HCT116 (cell line): ENCODE results near the gene MELTF. TPM values are rescaled to one million over a fixed set of nuclear protein-coding genes. Genes with fewer than 3 reads are reported as not detected.

ENCODE experiments used
- ATAC-seq: fragments of 200-7000 bp; cut with Tn5 transposase; 2 replicates; pipeline ENCODE4 v1.9.1; 2020; ENCODE audit warnings: mild to moderate bottlenecking, moderate library complexity
- BruUV-seq: library from RNA; stranded (reverse); fragments of 400-500 nt; replicated peaks from 2 replicates; lab custom pipeline; 2021; lab: Mats Ljungman, UMichigan
- CTCF ChIA-PET: fragments of 300-600 bp; sonication (Branson Sonifier 250); formaldehyde crosslinking; loops from one replicate; lab custom pipeline; 2021; ENCODE audit warnings: antibody characterized with exemption; lab: Charles Lee
- POLR2A ChIA-PET: fragments of 300-600, 350-600 bp; sonication (Branson Sonifier 250); formaldehyde crosslinking; loops from one replicate; lab custom pipeline; 2021; ENCODE audit warnings: antibody characterized with exemption; lab: Charles Lee
- RAD21 ChIA-PET, 2 experiments: fragments of 300-600 bp; sonication (Branson Sonifier 250); formaldehyde crosslinking; loops; one replicate each; lab custom pipeline; 2023; ENCODE audit warnings: low total read pairs in 2 of 2; ENCODE audit not compliant: uncharacterized antibody in 2 of 2, unreplicated experiment in 2 of 2, low non-redundant PET in 1 of 2; lab: Charles Lee
- DNase-seq: peaks from one replicate; pipeline ENCODE4 v3.0.0-alpha.2; 2010; ENCODE audit warnings: low read depth, low spot score
- H2AFZ ChIP-seq: fragments of 200-600 bp; shearing (Covaris generic), sonication (generic); 2 replicates; pipeline ENCODE4 v1.6.1; 2017; ENCODE audit warnings: low read depth, mixed run types, mixed read lengths, antibody characterized with exemption, low read length; ENCODE audit not compliant: poor library complexity, severe bottlenecking
- H3K27ac ChIP-seq: 2 replicates; pipeline ENCODE4 v1.5.1; 2012; ENCODE audit warnings: low read depth, low read length
- H3K27me3 ChIP-seq: fragments of 200-600 bp; sonication (generic); 2 replicates; pipeline ENCODE4 v1.6.1; 2016; ENCODE audit warnings: mixed run types, low read length, mixed read lengths; ENCODE audit not compliant: insufficient read depth
- H3K36me3 ChIP-seq, 2 experiments: fragments of 200-500 bp in 1 of 2; fragments of 200-600 bp in 1 of 2; sonication (Bioruptor generic) in 1 of 2; sonication (generic) in 1 of 2; 2 replicates each; pipeline versions ENCODE4 v1.5.1 to v1.6.1; 2014 to 2016; ENCODE audit warnings: low read length in 2 of 2, inconsistent platforms in 1 of 2, mixed read lengths in 1 of 2, mixed run types in 1 of 2; ENCODE audit not compliant: insufficient read depth in 2 of 2, control insufficient read depth in 1 of 2
- H3K4me1 ChIP-seq, 2 experiments: fragments of 200-600 bp in 1 of 2; sonication (generic) in 1 of 2; 2 replicates each; pipeline versions ENCODE4 v1.5.1 to v1.6.1; 2012 to 2017; ENCODE audit warnings: low read length in 2 of 2, inconsistent platforms in 1 of 2, mild to moderate bottlenecking in 1 of 2, mixed read lengths in 1 of 2, mixed run types in 1 of 2, moderate library complexity in 1 of 2; ENCODE audit not compliant: insufficient read depth in 2 of 2, control insufficient read depth in 1 of 2
- H3K4me2 ChIP-seq: fragments of 200-600 bp; sonication (generic); 2 replicates; pipeline ENCODE4 v1.6.1; 2017; ENCODE audit warnings: mixed run types, low read length, mixed read lengths
- H3K4me3 ChIP-seq, 2 experiments: fragments of 200-600 bp in 1 of 2; sonication (generic) in 1 of 2; replicated peaks in 1 of 2; 2 replicates each; pipeline ENCODE4 v1.5.1; 2011 to 2016; ENCODE audit warnings: low read length in 2 of 2, control low read depth in 1 of 2, low read depth in 1 of 2, mild to moderate bottlenecking in 1 of 2, mixed read lengths in 1 of 2, mixed run types in 1 of 2
- H3K79me2 ChIP-seq: fragments of 200-600 bp; sonication (generic); 2 replicates; pipeline ENCODE4 v1.6.1; 2017; ENCODE audit warnings: mild to moderate bottlenecking, mixed run types, low read length, moderate library complexity, mixed read lengths; ENCODE audit not compliant: insufficient read depth
- H3K9ac ChIP-seq: fragments of 200-600 bp; sonication (generic); 2 replicates; pipeline ENCODE4 v1.6.1; 2016; ENCODE audit warnings: low read length, mixed read lengths
- H3K9me2 ChIP-seq: fragments of 200-600 bp; sonication (generic), shearing (Covaris generic); 2 replicates; pipeline ENCODE4 v1.6.1; 2017; ENCODE audit warnings: mixed run types, mild to moderate bottlenecking, moderate library complexity; ENCODE audit not compliant: insufficient read depth
- H3K9me3 ChIP-seq, 2 experiments: fragments of 200-500 bp in 1 of 2; fragments of 200-600 bp in 1 of 2; sonication (Bioruptor generic) in 1 of 2; sonication (generic) in 1 of 2; 2 replicates each; pipeline ENCODE4 v1.6.1; 2014 to 2017; ENCODE audit warnings: low read length in 2 of 2, mixed read lengths in 2 of 2, inconsistent platforms in 1 of 2, low read depth in 1 of 2, mild to moderate bottlenecking in 1 of 2, mixed run types in 1 of 2, moderate library complexity in 1 of 2; ENCODE audit not compliant: control insufficient read depth in 1 of 2, insufficient read depth in 1 of 2
- H4K20me1 ChIP-seq: fragments of 200-600 bp; sonication (generic), shearing (Covaris generic); 2 replicates; pipeline ENCODE4 v1.6.1; 2017; ENCODE audit warnings: mixed run types, mild to moderate bottlenecking, moderate library complexity; ENCODE audit not compliant: insufficient read depth
- CBX3 ChIP-seq: IDR thresholded peaks from 2 replicates; pipeline ENCODE4 v1.6.1; 2012; ENCODE audit warnings: low read depth
- EGR1 ChIP-seq: IDR thresholded peaks from 2 replicates; pipeline ENCODE4 v1.6.1; 2012; ENCODE audit warnings: low read depth
- ELF1 ChIP-seq: IDR thresholded peaks from 2 replicates; pipeline ENCODE4 v1.6.1; 2012; ENCODE audit warnings: low read depth, borderline replicate concordance
- EZH2 ChIP-seq: fragments of 200-600 bp; sonication (generic); IDR thresholded peaks from 2 replicates; pipeline ENCODE4 v1.6.1; 2017; ENCODE audit warnings: antibody characterized with exemption, mixed run types
- FOSL1 ChIP-seq: IDR thresholded peaks from 2 replicates; pipeline ENCODE4 v1.6.1; 2012; ENCODE audit warnings: low read depth
- RAD21 ChIP-seq: IDR thresholded peaks from 2 replicates; pipeline ENCODE4 v1.6.1; 2012; ENCODE audit warnings: low read depth, mild to moderate bottlenecking
- SIN3A ChIP-seq: IDR thresholded peaks from 2 replicates; pipeline ENCODE4 v1.6.1; 2012; ENCODE audit warnings: low read depth
- SP1 ChIP-seq: IDR thresholded peaks from 2 replicates; pipeline ENCODE4 v1.6.1; 2012; ENCODE audit warnings: low read depth
- SRF ChIP-seq: IDR thresholded peaks from 2 replicates; pipeline ENCODE4 v1.6.1; 2012; ENCODE audit warnings: low read depth
- YY1 ChIP-seq: IDR thresholded peaks from 2 replicates; pipeline ENCODE4 v1.6.1; 2011; ENCODE audit warnings: low read length, low read depth, moderate library complexity, mild to moderate bottlenecking; ENCODE audit not compliant: insufficient replicate concordance; ENCODE audit errors: extremely low read depth
- ZNF274 ChIP-seq: fragments of 200-500 bp; sonication (Bioruptor generic); IDR thresholded peaks from 2 replicates; pipeline ENCODE4 v1.6.1; 2014; ENCODE audit warnings: mild to moderate bottlenecking, low read depth, low read length, inconsistent platforms
- intact Hi-C: fragments of 100-400 bp; cut with micrococcal nuclease; formaldehyde crosslinking; loops from 2 replicates; pipeline ENCODE4 v1.10.0; 2022
- total RNA-seq: library from RNA; stranded (reverse); gene quantifications from one replicate; pipeline ENCODE4 v1.2.1, GENCODE V29; 2021; ENCODE audit not compliant: unreplicated experiment
- TF ChIP-seq, protein P1 (sequence below): IDR thresholded peaks from 2 replicates; pipeline ENCODE4 v1.6.1; 2011; ENCODE audit warnings: mild to moderate bottlenecking, low read length, moderate library complexity; ENCODE audit not compliant: insufficient replicate concordance; ENCODE audit errors: extremely low read depth
- TF ChIP-seq, protein P2 (sequence below): IDR thresholded peaks from 2 replicates; pipeline ENCODE4 v1.6.1; 2012
- TF ChIP-seq, protein P3 (sequence below), 3 experiments: fragments of 200-600 bp in 1 of 3; sonication (generic) in 1 of 3; IDR thresholded peaks in 2 of 3; conservative IDR thresholded peaks in 1 of 3; 2 replicates each; pipeline ENCODE4 v1.5.1; 2012 to 2017; ENCODE audit warnings: low read depth in 2 of 3, low read length in 2 of 3, antibody characterized with exemption in 1 of 3, borderline replicate concordance in 1 of 3, control low read depth in 1 of 3, mild to moderate bottlenecking in 1 of 3, mixed read lengths in 1 of 3, mixed run types in 1 of 3, moderate library complexity in 1 of 3; ENCODE audit not compliant: insufficient read depth in 1 of 3
- TF ChIP-seq, protein P4 (sequence below): IDR thresholded peaks from 2 replicates; pipeline ENCODE4 v1.6.1; 2012; ENCODE audit warnings: low read depth

Gene MELTF
- total RNA-seq, 1 experiment from 2014 or later: 47.6 TPM

DNA sequence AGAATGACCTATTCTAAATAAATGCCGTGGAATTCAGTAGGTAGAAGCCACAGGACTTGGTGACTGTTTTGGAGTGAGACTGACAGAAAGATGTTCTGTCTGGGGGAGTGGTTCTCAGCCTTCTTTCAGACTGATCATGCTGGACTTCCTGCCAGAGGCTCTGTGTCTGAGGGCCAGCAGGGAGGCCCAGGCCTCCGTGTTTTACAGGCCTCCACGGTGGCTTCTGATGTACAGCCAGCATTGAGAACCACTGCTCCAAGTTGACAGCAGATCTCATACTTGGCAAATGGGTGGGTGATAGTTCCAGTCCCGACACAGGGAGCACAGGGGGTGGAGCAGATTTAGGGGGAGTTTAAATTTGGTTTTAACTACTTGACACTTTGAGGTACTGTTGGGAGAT, 54.3 kb downstream of the MELTF start (continued):
- TF ChIP-seq, protein P1, sequence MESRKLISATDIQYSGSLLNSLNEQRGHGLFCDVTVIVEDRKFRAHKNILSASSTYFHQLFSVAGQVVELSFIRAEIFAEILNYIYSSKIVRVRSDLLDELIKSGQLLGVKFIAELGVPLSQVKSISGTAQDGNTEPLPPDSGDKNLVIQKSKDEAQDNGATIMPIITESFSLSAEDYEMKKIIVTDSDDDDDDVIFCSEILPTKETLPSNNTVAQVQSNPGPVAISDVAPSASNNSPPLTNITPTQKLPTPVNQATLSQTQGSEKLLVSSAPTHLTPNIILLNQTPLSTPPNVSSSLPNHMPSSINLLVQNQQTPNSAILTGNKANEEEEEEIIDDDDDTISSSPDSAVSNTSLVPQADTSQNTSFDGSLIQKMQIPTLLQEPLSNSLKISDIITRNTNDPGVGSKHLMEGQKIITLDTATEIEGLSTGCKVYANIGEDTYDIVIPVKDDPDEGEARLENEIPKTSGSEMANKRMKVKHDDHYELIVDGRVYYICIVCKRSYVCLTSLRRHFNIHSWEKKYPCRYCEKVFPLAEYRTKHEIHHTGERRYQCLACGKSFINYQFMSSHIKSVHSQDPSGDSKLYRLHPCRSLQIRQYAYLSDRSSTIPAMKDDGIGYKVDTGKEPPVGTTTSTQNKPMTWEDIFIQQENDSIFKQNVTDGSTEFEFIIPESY: no peak
- no peak for TF ChIP-seq ELF1

DNA sequence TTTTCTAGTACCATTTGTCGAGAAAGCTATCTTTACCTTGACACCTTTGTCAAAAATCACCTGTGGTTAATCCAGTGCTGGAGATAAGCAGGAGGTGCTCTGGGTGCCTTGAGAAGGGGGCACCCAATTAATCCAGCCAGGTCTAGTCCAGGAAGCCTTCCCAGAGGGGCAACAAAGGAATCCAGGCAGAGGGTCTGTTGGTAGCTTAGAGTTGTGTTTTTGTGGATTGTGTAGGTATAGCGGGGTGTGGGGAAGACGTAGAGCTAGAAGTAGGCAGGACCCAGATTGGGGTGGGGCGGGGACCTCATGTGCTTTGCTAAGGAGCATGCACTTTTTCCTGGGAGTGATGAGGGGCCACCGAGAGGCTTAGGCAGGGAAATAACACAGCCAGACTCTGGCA, 55.0 kb downstream of the MELTF start:
- Histone ChIP-seq H3K27me3 (no peaks in the 10 kb centered on the region), H3K36me3 (no peaks in the 10 kb centered on the region), H3K9ac (no peak overlapping the region), H3K9me2 (no peaks in the 10 kb centered on the region), H3K27ac (no peak overlapping the region), H3K4me1 (peaks cover 0 to 15% of the 10 kb centered on the region in 2 experiments; a peak in 2 of 4 replicates), H3K4me2 (no peak overlapping the region), H3K9me3 (no peaks in the 10 kb centered on the region), H2AFZ (no peak overlapping the region), H3K79me2 (no peaks in the 10 kb centered on the region), H3K4me3 (no peak overlapping the region), H4K20me1 (no peaks in the 10 kb centered on the region)
- RAD21 ChIA-PET: no interaction called here
- no TSS peak for BruUV-seq
- CTCF ChIA-PET: no interaction called here
- ATAC-seq (no peak), DNase-seq (no peak)
- intact Hi-C loops: no loop called here
- POLR2A ChIA-PET: interaction anchor here (0.7 kb wide), 1 partner anchor 33 kb away, joined by 3 read pairs; the partner anchor contains the start of gene NCBP2
- TF ChIP-seq YY1: no peak
- TF ChIP-seq, protein P2, sequence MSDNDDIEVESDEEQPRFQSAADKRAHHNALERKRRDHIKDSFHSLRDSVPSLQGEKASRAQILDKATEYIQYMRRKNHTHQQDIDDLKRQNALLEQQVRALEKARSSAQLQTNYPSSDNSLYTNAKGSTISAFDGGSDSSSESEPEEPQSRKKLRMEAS: no peak
- no peak for TF ChIP-seq ZNF274
- no peak for TF ChIP-seq RAD21
- TF ChIP-seq, protein P1: no peak
- TF ChIP-seq EZH2: no peak
- no peak for TF ChIP-seq EGR1
- TF ChIP-seq, protein P3, sequence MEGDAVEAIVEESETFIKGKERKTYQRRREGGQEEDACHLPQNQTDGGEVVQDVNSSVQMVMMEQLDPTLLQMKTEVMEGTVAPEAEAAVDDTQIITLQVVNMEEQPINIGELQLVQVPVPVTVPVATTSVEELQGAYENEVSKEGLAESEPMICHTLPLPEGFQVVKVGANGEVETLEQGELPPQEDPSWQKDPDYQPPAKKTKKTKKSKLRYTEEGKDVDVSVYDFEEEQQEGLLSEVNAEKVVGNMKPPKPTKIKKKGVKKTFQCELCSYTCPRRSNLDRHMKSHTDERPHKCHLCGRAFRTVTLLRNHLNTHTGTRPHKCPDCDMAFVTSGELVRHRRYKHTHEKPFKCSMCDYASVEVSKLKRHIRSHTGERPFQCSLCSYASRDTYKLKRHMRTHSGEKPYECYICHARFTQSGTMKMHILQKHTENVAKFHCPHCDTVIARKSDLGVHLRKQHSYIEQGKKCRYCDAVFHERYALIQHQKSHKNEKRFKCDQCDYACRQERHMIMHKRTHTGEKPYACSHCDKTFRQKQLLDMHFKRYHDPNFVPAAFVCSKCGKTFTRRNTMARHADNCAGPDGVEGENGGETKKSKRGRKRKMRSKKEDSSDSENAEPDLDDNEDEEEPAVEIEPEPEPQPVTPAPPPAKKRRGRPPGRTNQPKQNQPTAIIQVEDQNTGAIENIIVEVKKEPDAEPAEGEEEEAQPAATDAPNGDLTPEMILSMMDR (IDR thresholded peaks at IDR 0.05 in 2 of 3, conservative IDR thresholded peaks at IDR 0.05 in 1 of 3; ENCODE audit: borderline replicate concordance in 1 of 3, insufficient read depth in 1 of 3, low read depth in 2 of 3, low read length in 2 of 3): no peak
- TF ChIP-seq ELF1: no peak
- TF ChIP-seq CBX3: no peak
- no peak for TF ChIP-seq SP1
- no peak for TF ChIP-seq FOSL1
- TF ChIP-seq, protein P4, sequence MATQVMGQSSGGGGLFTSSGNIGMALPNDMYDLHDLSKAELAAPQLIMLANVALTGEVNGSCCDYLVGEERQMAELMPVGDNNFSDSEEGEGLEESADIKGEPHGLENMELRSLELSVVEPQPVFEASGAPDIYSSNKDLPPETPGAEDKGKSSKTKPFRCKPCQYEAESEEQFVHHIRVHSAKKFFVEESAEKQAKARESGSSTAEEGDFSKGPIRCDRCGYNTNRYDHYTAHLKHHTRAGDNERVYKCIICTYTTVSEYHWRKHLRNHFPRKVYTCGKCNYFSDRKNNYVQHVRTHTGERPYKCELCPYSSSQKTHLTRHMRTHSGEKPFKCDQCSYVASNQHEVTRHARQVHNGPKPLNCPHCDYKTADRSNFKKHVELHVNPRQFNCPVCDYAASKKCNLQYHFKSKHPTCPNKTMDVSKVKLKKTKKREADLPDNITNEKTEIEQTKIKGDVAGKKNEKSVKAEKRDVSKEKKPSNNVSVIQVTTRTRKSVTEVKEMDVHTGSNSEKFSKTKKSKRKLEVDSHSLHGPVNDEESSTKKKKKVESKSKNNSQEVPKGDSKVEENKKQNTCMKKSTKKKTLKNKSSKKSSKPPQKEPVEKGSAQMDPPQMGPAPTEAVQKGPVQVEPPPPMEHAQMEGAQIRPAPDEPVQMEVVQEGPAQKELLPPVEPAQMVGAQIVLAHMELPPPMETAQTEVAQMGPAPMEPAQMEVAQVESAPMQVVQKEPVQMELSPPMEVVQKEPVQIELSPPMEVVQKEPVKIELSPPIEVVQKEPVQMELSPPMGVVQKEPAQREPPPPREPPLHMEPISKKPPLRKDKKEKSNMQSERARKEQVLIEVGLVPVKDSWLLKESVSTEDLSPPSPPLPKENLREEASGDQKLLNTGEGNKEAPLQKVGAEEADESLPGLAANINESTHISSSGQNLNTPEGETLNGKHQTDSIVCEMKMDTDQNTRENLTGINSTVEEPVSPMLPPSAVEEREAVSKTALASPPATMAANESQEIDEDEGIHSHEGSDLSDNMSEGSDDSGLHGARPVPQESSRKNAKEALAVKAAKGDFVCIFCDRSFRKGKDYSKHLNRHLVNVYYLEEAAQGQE: no peak
- no peak for TF ChIP-seq SIN3A
- TF ChIP-seq SRF: no peak
